Mucosa of rectum (tissue), 2 donors: ENCODE measurements around the gene POLR3H.

ENCODE experiments used
- H3K27ac ChIP-seq, 2 donors: one replicate each; pipeline ENCODE4 v1.7.0; 2013; ENCODE audit warnings: inconsistent platforms in 2 of 2, low read depth in 2 of 2, low read length in 2 of 2
- H3K27me3 ChIP-seq, 2 donors: one replicate each; pipeline ENCODE4 v1.7.0; 2013; ENCODE audit warnings: low read length in 2 of 2; ENCODE audit not compliant: control insufficient read depth in 2 of 2, insufficient read depth in 2 of 2
- H3K36me3 ChIP-seq, 2 donors: one replicate each; pipeline ENCODE4 v1.7.0; 2013; ENCODE audit warnings: low read length in 2 of 2; ENCODE audit not compliant: control insufficient read depth in 2 of 2, insufficient read depth in 2 of 2
- H3K4me1 ChIP-seq, 2 donors: one replicate each; pipeline ENCODE4 v1.7.0; 2013; ENCODE audit warnings: low read length in 2 of 2, mild to moderate bottlenecking in 1 of 2; ENCODE audit not compliant: control insufficient read depth in 2 of 2, insufficient read depth in 2 of 2
- H3K4me3 ChIP-seq, 2 donors: one replicate each; pipeline ENCODE4 v1.7.0; 2013; ENCODE audit warnings: low read length in 2 of 2
- H3K9ac ChIP-seq, 2 donors: one replicate each; pipeline ENCODE4 v1.7.0; 2013; ENCODE audit warnings: low read length in 2 of 2, low read depth in 1 of 2, mild to moderate bottlenecking in 1 of 2
- H3K9me3 ChIP-seq, 2 donors: one replicate each; pipeline ENCODE4 v1.7.0; 2013; ENCODE audit warnings: low read length in 2 of 2; ENCODE audit not compliant: control insufficient read depth in 2 of 2
- donor health status: healthy.
- donor health status: Normal muscosa, but diverticular disease.

The POLR3H gene

GRCh38 chr22:41555325-41555982, 11.2 kb upstream of the POLR3H start:
- H3K4me1 ChIP-seq, result peaks cover 2 to 3% of the 10 kb centered on the region in 2 donors
- no peaks in the 10 kb centered on the region for H3K36me3 ChIP-seq
- no peak overlapping the region for H3K4me3 ChIP-seq
- no peaks in the 10 kb centered on the region for H3K9me3 ChIP-seq
- no peak overlapping the region for H3K9ac ChIP-seq
- no peaks in the 10 kb centered on the region for H3K27me3 ChIP-seq
- H3K27ac ChIP-seq, result no peak overlapping the region

- Histone ChIP-seq H3K9me3 (no peaks in the 10 kb centered on the region), H3K4me1 (peaks cover 0 to 2% of the 10 kb centered on the region in 2 donors), H3K4me3 (no peak overlapping the region), H3K27ac (no peak overlapping the region), H3K9ac (no peak overlapping the region), H3K27me3 (no peaks in the 10 kb centered on the region), H3K36me3 (no peaks in the 10 kb centered on the region)
Measured at GRCh38 chr22:41551877-41552582, 7.8 kb upstream of the POLR3H start.

- H3K36me3 ChIP-seq, result no peaks in the 10 kb centered on the region
Measured at GRCh38 chr22:41550952-41551491, 6.8 kb upstream of the POLR3H start.

GRCh38 chr22:41548830-41549211, 4.6 kb upstream of the POLR3H start:
- Histone ChIP-seq H3K9me3 (no peaks in the 10 kb centered on the region), H3K4me3 (no peak overlapping the region), H3K27me3 (no peaks in the 10 kb centered on the region), H3K9ac (no peak overlapping the region), H3K36me3 (no peaks in the 10 kb centered on the region), H3K27ac (no peak overlapping the region), H3K4me1 (peaks cover 6% of the 10 kb centered on the region in 2 donors)

More at GRCh38 chr22:41550952-41551491, 6.8 kb upstream of the POLR3H start:
- no peaks in the 10 kb centered on the region for H3K27me3 ChIP-seq
- no peak overlapping the region for H3K9ac ChIP-seq
- H3K27ac ChIP-seq, result no peak overlapping the region
- no peaks in the 10 kb centered on the region for H3K4me1 ChIP-seq
- no peaks in the 10 kb centered on the region for H3K9me3 ChIP-seq
- H3K4me3 ChIP-seq, result no peak overlapping the region

GRCh38 chr22:41544671-41545476, 604 bp upstream of the POLR3H start:
- Histone ChIP-seq H3K27ac (no peak overlapping the region), H3K4me1 (peaks cover 6 to 16% of the 10 kb centered on the region in 2 donors), H3K9ac (peak overlapping the region in 1 of 2 donors; percentile 29)

GRCh38 chr22:41542224-41542623, 2.0 kb downstream of the POLR3H start:
- Histone ChIP-seq H3K4me1 (peaks cover 8 to 17% of the 10 kb centered on the region in 2 donors), H3K4me3 (no peak overlapping the region), H3K27me3 (no peaks in the 10 kb centered on the region), H3K9ac (no peak overlapping the region), H3K27ac (no peak overlapping the region), H3K36me3 (peaks cover 6 to 8% of the 10 kb centered on the region in 2 donors), H3K9me3 (no peaks in the 10 kb centered on the region)

More at GRCh38 chr22:41544671-41545476, 604 bp upstream of the POLR3H start:
- Histone ChIP-seq H3K4me3 (peak overlapping the region; percentile 69 to 90), H3K36me3 (peaks cover 4 to 6% of the 10 kb centered on the region in 2 donors), H3K9me3 (no peaks in the 10 kb centered on the region), H3K27me3 (no peaks in the 10 kb centered on the region)

GRCh38 chr22:41541484-41541883, 2.8 kb downstream of the POLR3H start:
- H3K27ac ChIP-seq, result no peak overlapping the region
- peaks cover 8 to 17% of the 10 kb centered on the region in 2 donors for H3K4me1 ChIP-seq
- H3K36me3 ChIP-seq, result peaks cover 6 to 9% of the 10 kb centered on the region in 2 donors
- no peak overlapping the region for H3K9ac ChIP-seq
- H3K4me3 ChIP-seq, result no peak overlapping the region
- no peaks in the 10 kb centered on the region for H3K27me3 ChIP-seq
- H3K9me3 ChIP-seq, result no peaks in the 10 kb centered on the region

- Histone ChIP-seq H3K27ac (no peak overlapping the region), H3K9me3 (no peaks in the 10 kb centered on the region), H3K9ac (no peak overlapping the region), H3K27me3 (no peaks in the 10 kb centered on the region), H3K4me3 (no peak overlapping the region), H3K4me1 (peaks cover 8 to 17% of the 10 kb centered on the region in 2 donors), H3K36me3 (peaks cover 6 to 9% of the 10 kb centered on the region in 2 donors)
Measured at GRCh38 chr22:41540365-41540764, 3.9 kb downstream of the POLR3H start.

GRCh38 chr22:41540006-41540315, 4.3 kb downstream of the POLR3H start:
- Histone ChIP-seq H3K27ac (no peak overlapping the region), H3K27me3 (no peaks in the 10 kb centered on the region), H3K4me1 (peaks cover 7 to 17% of the 10 kb centered on the region in 2 donors), H3K9me3 (no peaks in the 10 kb centered on the region), H3K4me3 (no peak overlapping the region), H3K9ac (no peak overlapping the region), H3K36me3 (peaks cover 6 to 9% of the 10 kb centered on the region in 2 donors)
